ENCODE results near the gene SULF2.

Gene SULF2

GRCh38 chr20:47691625-47692024 is 93.7 kb downstream of the SULF2 start:
- TF ChIP-seq CTCF (conservative IDR thresholded peaks at IDR 0.05; ENCODE audit: low read depth, low read length) = no peak

GRCh38 chr20:47689731-47690130 is 95.5 kb downstream of the SULF2 start:
- Histone ChIP-seq H3K9ac (no peak overlapping the region), H3K79me2 (ENCODE audit: insufficient read depth, low read depth) (no peaks in the 10 kb centered on the region), H3K36me3 (ENCODE audit: insufficient read depth) (no peaks in the 10 kb centered on the region), H3K4me2 (no peak overlapping the region), H3K27ac (no peak overlapping the region), H2AFZ (ENCODE audit: low read depth) (no peak overlapping the region), H3K4me1 (ENCODE audit: low read depth, poor library complexity, severe bottlenecking) (no peaks in the 10 kb centered on the region), H3K27me3 (ENCODE audit: insufficient read depth, low read depth) (peaks cover 59% of the 10 kb centered on the region; the same call in 1 of the 2 replicates), H4K20me1 (ENCODE audit: insufficient read depth) (no peaks in the 10 kb centered on the region), H3K4me3 (IDR thresholded peaks at IDR 0.05; ENCODE audit: insufficient read depth, low read depth, low read length) (no peak overlapping the region)
- no peak for TF ChIP-seq CTCF (conservative IDR thresholded peaks at IDR 0.05; ENCODE audit: low read depth, low read length)

More at GRCh38 chr20:47691625-47692024, 93.7 kb downstream of the SULF2 start:
- H3K27ac ChIP-seq = no peak overlapping the region
- no peak overlapping the region for H3K4me3 ChIP-seq (IDR thresholded peaks at IDR 0.05; ENCODE audit: insufficient read depth, low read depth, low read length)
- no peaks in the 10 kb centered on the region for H3K4me1 ChIP-seq (ENCODE audit: low read depth, poor library complexity, severe bottlenecking)
- no peaks in the 10 kb centered on the region for H4K20me1 ChIP-seq (ENCODE audit: insufficient read depth)
- H3K27me3 ChIP-seq (ENCODE audit: insufficient read depth, low read depth) = peaks cover 44% of the 10 kb centered on the region; the same call in 1 of the 2 replicates
- no peaks in the 10 kb centered on the region for H3K79me2 ChIP-seq (ENCODE audit: insufficient read depth, low read depth)
- no peak overlapping the region for H3K9ac ChIP-seq
- H2AFZ ChIP-seq (ENCODE audit: low read depth) = no peak overlapping the region
- H3K4me2 ChIP-seq = no peak overlapping the region
- no peaks in the 10 kb centered on the region for H3K36me3 ChIP-seq (ENCODE audit: insufficient read depth)

GRCh38 chr20:47688385-47689381 is 96.6 kb downstream of the SULF2 start:
- H3K79me2 ChIP-seq (ENCODE audit: insufficient read depth, low read depth) = no peaks in the 10 kb centered on the region
- no peaks in the 10 kb centered on the region for H4K20me1 ChIP-seq (ENCODE audit: insufficient read depth)
- H3K4me3 ChIP-seq (IDR thresholded peaks at IDR 0.05; ENCODE audit: insufficient read depth, low read depth, low read length) = no peak overlapping the region
- no peak overlapping the region for H3K9ac ChIP-seq
- TF ChIP-seq CTCF (conservative IDR thresholded peaks at IDR 0.05; ENCODE audit: low read depth, low read length) = no peak
- H3K27me3 ChIP-seq (ENCODE audit: insufficient read depth, low read depth) = peaks cover 62% of the 10 kb centered on the region; the same call in 1 of the 2 replicates
- H3K36me3 ChIP-seq (ENCODE audit: insufficient read depth) = no peaks in the 10 kb centered on the region
- H2AFZ ChIP-seq (ENCODE audit: low read depth) = no peak overlapping the region
- H3K27ac ChIP-seq = no peak overlapping the region
- no peaks in the 10 kb centered on the region for H3K4me1 ChIP-seq (ENCODE audit: low read depth, poor library complexity, severe bottlenecking)
- no peak overlapping the region for H3K4me2 ChIP-seq

GRCh38 chr20:47687095-47687987 is 97.9 kb downstream of the SULF2 start:
- H3K4me2 ChIP-seq = no peak overlapping the region
- H2AFZ ChIP-seq (ENCODE audit: low read depth) = no peak overlapping the region
- no peaks in the 10 kb centered on the region for H4K20me1 ChIP-seq (ENCODE audit: insufficient read depth)
- no peaks in the 10 kb centered on the region for H3K36me3 ChIP-seq (ENCODE audit: insufficient read depth)
- TF ChIP-seq CTCF (conservative IDR thresholded peaks at IDR 0.05; ENCODE audit: low read depth, low read length) = no peak
- H3K4me1 ChIP-seq (ENCODE audit: low read depth, poor library complexity, severe bottlenecking) = no peaks in the 10 kb centered on the region
- H3K4me3 ChIP-seq (IDR thresholded peaks at IDR 0.05; ENCODE audit: insufficient read depth, low read depth, low read length) = no peak overlapping the region
- H3K79me2 ChIP-seq (ENCODE audit: insufficient read depth, low read depth) = no peaks in the 10 kb centered on the region
- peaks cover 62% of the 10 kb centered on the region for H3K27me3 ChIP-seq (ENCODE audit: insufficient read depth, low read depth)
- H3K27ac ChIP-seq = no peak overlapping the region
- H3K9ac ChIP-seq = no peak overlapping the region

Data from KMS-11 (cell line).